T-helper 22 cell (primary cell): ENCODE data around the gene DLX1.
A peak's percentile ranks its signal among the peaks of the same experiment; 100 is the strongest.
"Not testable (repeated sequence)": the region's sequence is repeated elsewhere in the genome, so short reads cannot be mapped to it uniquely, and the experiment has no call there.

Experiments used
- DNase-seq: peaks from one replicate; pipeline ENCODE4 v3.0.0-alpha.2; 2020; ENCODE audit warnings: low read depth

DLX1 gene

DNA sequence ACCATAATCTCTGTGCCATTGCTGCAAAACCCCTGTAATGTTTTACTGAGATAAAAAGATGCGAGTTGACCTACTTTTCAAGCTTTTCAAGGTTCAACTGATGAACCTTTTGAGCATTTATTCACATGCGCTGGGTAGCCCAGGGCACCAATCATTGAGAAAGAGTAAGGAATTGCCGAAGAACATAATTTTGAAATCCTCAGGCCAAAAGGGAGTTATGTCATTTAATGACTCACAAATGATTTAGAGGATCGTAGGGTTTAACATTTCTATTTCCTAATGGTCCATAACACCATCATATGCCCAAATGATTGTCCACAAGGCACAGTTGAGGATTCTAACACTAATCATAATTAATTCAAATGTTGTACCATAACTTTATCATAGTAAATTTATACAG lies 20.2 kb upstream of the DLX1 start:
- no peak for DNase-seq

DNA sequence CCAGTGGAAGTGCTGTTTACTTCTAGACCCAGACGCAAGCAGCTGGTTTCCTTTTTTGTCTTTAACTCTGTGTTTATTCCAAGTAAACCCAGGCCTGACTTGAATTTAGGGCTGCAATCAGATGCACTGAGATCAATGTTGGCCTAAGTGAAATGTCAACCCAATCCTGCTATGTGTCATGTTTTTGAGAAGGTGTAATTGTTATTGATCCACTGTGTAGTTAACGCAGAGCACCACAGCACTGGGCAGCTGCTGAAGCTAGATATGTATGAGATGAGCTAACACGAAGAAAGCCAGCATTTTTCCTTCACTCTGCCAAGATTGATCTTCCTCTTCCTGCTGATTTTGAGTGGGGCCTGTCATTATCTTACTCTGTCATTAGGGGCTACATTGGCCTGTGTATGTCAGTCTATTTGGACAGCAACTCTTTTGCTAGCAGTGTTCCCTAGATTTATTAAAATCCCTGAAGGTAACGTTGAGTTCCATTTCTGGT lies 18.9 kb upstream of the DLX1 start:
- DNase-seq: no peak

DNA sequence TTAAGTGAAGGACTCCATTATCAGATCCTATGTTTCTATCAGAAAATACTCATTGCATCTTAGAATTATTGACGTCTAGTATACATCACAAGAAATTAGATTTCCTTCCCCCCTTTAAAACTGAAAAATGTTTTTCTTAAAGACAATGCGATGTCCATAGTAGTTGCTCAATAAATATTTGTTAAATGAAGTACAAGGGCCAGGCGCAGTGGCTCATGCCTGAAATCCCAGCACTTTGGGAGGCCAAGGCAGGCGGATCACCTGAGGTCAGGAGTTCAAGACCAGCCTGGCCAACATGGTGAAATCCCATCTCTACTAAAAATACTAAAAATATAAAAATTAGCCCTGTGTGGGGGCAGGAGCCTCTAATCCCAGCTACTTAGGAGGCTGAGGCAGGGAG lies 17.4 kb upstream of the DLX1 start:
- DNase-seq: not testable (repeated sequence)

DNA sequence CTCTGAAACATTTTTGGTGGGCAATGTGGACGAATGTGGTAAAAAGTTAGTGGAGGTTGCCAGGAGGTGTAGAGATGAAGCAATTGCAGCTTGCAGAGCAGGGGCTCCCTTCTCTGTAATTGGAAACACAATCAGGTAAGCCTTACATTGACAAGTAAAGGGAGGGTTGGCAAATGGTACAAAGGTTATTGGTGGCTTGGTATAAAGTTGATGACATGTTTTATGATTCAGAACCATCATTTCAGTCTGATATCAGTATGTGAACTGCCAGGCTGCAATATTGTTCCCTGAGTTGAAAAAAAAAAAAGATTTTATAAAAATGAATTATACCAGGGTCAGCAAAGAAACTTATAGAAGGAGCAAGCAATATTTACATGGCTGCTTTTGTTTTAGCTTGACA lies 14.4 kb upstream of the DLX1 start:
- DNase-seq: no peak

DNA sequence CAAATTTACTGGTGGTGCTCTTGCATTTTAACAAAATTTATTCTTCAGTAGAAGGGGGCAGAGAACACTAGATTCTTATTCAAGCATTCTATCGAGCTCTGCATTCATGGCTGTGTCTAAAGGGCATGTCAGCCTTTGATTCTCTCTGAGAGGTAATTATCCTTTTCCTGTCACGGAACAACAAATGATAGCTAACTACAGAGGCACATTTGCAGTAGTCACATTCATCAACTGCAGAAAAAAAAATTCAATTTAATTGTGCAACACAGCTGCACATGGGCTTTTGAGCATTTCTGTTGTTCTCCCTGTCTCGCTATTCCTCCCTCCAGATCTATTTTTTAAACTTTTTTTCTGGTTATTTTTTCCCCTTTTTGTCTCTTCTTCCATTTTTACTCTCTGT lies 13.0 kb upstream of the DLX1 start:
- no peak for DNase-seq

DNA sequence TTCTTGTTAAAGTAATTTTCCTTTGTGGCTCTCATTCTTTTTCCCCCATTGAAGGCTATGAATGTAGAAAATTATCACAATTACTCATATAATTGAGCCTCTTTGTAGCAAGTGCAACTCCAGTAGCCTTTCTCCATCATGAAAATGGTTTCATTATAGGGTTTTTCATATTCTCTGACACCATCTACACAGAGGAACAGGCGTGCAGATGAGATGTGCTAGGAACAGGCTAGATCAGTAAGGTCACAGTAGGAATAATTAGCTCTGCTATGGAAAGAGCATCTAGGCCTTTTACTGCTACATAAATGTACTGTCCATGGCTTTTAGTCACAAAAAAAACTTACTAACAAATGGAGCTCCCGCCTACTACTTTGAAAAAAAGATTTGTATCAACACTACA lies 12.6 kb upstream of the DLX1 start:
- no peak for DNase-seq

DNA sequence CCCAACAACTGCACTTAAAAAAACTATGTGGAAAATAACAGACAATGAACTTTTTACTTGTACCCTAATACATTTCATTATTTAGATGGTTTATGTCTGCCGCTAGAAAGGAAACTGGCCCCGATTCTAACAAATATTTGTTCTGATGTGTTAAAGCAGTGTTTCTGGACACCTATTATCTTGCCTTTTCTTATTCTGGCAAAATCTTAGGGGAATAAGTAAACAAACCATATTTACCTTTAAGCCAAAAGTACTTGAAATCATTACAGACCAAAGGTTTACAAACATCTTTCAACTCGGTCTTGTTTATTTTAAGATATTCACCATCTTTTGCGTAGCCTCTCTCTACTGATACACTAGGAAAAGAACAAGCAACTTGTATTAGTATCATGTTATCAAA lies 11.8 kb upstream of the DLX1 start:
- no peak for DNase-seq

DNA sequence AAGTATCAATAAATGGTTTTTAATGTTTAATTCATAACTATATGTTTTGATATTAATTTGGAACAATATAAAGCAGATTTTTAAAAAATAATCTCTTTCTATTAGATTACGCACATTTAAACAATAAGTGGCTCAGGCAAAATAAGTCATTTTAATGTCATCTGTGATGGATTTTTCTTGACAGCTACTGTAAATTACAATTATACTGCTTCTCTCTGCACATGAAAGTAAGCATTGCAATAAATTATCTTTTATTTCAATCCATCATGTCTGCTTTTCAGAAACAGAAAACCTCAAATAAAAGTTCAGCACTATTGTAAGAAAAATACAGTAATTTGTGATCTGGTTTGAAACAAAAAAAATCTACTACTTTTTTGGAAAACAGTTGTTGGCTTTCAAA lies 11.1 kb upstream of the DLX1 start:
- DNase-seq: no peak

DNA sequence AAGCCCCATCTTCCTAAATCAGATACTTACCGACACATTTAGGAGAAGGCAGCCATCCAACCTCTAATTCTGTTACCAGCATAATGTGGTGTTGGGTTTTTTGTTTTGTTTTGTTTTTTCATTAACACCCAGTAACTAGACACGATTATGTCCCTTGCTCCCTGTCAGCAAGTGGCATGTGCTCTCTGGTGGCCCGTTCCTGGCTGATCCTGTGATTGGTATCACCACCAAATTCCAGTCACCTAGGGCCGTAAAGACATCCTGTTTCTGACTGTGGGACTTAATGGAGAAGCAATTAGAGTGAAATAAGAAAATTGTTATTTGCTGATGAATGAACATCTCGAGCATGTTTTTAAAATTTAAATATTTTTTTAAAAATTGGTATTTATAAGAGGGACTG lies 5.9 kb upstream of the DLX1 start:
- no peak for DNase-seq

DNA sequence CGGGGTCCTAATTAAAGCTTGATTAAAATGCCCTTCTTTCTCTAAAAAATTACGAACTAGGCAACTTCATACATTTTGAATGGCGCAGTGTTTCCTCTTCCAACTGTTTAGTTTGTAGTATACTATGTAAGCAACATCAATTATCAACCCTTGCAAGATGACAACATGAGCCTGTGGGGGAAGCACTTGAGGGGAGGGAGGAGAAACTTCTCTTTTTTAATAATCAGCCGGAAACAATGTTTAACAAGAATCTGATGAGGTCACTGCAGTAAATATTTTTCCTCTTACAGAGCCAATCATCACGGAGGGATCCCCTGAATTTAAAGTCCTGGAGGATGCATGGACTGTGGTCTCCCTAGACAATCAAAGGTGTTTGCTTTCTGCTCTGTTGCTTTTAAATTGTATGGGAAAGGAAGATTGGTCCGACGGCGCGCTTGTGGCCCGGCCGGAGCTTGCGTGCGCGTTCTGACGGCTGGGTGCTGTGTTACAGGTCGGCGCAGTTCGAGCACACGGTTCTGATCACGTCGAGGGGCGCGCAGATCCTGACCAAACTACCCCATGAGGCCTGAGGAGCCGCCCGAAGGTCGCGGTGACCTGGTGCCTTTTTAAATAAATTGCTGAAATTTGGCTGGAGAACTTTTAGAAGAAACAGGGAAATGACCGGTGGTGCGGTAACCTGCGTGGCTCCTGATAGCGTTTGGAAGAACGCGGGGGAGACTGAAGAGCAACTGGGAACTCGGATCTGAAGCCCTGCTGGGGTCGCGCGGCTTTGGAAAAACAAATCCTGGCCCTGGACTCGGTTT lies 5.3 kb upstream of the DLX1 start:
- DNase-seq: no peak

DNA sequence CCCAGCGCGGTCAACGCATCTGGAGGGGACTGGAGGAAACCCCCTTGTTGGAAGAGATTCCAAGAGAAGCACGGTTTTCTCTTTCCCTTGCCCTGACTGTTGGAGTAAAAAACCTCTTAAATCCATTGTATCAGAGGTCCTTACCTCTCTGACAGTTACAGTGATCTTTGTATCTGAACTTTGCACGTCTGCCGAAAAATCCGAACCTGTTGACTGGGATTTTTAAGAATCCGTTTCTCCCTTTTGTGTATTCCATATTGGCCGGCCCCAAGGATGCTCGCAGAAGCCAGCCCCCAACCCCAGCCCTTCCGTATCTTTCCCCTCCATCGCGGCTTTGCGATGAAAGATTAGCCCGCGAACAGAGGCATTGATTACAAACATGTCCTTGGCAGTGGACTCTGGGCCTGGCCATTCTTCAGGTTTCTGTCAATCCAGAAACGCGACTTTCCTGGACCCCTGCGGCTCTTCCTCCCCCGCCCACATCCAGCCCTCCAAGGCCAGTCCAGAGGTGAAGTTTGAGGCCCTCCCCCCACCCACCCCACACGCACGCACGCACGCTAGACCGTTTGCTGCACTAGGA lies 4.6 kb upstream of the DLX1 start:
- no peak for DNase-seq

DNA sequence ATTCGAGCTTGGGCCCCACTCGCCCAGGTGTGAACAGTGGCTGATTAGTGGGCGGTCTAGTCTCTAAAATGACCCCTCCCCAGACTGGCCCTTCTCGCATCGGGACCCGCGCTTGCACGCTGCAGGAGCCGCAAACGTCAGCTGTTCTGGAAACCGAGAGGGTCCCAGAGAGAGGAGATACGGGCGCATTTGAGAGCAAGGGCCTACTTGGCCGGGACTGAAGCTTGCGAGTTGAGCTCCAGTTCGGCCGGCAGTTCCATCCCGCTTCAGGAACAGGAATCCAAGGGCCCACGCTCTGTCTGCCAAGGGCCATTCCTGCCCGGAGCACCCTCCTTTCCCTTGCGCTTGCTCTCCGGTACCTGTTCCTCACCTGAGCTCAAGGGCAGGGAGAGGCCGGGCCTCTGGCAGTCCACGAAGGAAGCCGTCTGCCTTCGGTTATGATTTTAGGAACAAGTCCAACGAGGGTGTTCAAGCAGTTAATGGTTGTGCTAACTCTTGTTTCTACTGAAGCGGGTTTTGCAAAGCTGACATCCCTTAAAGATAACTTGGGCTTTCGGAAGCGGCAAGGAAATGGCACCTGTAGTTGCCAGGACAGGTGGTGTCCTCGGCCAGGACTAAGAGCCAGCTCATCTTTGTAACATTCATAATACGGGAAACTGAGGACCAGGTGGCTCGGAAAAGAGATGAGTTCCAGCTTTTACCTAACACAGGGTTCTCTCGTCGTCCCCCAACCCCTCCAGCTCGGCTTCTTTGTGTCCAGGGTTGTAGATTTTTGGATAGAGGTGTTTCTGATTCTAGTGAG lies 3.9 kb upstream of the DLX1 start:
- no peak for DNase-seq

DNA sequence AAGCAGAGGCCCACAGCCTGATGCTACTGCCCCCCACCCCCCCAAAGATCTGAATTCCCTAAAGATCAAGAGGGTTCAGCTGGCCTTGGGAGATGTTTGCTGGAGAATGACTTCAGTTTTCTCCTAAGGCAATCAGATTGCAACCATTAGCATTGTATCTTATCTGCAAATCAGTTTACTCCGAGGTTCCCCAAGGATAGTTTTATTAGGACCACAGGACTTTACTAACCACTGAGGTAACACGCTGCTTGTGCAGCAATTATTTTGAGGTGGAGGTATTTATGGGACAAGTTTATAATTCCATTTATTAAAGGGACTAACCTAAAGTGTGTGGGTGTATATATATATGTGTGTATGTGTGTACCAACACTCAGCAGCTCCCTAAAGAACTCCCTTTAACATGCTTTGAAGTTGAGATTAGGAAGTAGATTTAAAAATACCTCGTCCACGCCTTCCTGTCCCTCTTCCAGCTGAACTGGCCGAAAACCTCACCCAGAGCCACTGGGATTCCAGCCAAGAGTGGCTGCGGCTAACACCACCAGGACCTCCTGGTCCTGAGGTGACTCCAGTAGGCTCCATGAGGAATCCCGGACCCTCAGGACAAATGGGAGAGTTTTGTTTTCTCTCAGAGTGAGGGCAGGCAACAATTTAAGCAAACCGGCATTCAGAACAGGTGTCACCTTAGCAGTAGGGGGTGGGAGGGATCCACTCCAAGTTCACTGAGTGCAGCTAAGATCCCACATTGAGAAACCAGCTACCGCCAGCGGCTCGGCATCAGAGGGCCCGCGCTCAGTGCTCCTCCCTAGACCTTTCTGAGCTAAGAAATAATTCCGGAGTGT lies 3.0 kb upstream of the DLX1 start:
- DNase-seq: no peak

DNA sequence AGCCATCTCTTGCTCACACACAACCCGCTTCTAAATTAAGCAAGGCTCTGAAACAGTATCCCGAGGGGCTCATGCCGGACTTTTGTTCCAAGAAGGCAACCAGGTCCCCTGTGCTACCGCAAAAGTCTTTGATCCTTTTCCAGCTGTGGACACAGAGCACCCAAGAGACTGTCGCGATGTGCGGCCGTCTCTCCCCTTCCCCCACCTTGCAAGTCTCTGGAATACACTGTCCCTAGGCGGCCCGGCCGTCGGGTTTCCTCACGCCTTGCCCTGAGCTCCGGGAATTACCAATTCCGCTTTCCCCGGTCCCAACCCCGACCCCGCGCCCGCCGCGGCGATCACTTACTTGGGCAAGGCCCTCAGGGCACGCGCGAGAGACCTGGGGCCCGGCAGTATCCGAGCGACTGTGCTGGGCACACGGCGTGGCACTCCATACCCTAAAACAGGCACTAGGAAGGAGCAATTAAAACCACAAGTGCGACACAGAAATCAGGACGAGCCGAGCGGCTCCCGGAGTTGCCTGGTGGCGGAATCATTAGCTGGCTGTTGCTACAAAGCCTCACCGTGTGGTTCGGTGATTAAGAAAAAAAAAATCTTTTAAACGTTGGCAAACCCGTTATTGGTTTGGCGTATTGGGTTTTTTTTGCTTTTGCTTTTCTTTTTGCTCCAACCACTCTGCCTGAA lies 2.2 kb upstream of the DLX1 start:
- no peak for DNase-seq

DNA sequence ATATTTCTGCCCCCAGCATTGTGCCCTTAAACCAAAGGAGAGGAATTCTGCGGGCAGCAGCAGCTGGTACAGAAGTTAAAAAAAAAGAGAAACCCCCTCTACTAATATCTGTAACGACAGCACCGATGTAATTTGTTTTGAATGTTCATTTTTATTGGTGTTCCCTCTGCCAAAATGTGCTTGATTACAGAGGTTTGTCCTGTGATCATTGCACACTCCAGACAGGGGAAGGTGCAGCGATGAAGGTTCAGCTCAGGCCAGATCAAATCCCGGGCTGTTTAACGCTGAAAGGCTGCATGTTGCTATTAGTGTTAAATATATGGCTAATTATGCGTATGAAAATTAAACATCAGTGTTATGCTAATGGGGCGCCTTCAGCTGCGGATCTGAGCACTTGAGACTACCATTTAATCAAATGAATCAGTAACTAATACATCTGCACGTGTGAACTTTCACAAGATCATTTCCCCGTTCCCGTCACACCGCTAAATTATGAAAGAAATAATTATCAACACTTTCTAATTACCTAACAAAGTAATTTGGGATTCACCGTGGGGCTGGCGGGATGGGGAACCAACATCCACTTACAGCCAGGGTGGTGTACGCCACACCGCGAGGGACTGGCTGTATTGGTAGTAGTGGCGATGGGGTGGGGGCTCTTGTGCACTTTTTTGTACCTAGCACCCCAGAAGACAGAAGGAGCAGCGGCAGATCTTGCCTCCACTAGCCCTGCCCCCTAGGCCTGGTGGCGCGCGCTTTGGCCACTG lies 1.5 kb upstream of the DLX1 start:
- DNase-seq: no peak

DNA sequence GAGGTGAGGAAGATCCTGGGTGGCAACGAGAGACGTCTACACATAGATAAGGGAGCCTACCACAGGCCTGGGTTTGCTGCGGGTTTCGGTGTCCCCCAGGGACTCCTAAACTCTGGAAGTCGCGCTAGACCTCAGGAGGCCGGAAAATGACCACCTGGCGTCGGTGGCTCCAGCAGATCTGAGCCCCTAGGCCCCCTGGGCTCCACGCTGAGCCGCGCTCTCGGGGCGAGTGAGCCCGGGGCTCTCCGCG lies 987 bp upstream of the DLX1 start:
- no peak for DNase-seq

DNA sequence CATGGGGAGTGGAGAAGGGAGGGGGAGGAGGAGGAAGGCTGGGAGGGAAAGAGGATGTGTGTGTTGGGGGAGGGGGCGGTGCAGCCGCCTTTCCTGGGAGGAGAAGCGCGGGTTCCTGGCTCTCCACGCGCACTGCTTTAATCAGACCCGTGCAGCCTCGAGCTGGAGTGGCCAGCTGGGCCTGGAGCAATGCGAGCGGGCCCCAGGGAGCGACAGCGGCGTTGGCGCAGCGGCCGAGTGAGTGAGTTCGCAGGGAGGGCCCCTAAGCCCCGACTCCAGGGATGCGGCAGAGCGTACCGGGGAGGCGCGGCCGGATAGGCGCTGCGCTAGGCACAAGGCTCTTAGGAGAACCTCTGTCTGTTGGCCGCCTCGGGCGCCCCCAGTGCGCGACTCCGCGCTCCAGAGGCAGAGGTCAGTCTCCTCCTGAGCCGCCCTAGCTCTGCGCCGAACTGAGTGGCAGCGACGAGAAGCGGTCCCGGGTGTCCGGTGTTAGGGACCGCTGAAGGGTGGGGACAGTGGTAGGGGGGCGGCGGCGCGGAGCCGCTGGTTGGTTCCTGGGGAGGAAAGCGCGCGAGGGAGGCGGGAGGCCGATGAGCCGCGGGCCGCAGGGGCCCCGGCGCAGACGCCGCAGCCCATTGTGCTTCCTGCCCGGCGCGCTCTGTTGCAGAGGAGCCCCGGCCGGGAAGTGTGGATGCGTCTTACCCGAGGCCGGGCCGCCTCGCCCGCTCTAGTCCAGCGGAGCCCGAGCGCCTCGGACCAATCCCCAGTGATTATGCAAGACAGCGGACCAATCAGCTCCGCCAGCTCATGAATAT lies 455 bp upstream of the DLX1 start:
- DNase-seq: peak; percentile 25

DNA sequence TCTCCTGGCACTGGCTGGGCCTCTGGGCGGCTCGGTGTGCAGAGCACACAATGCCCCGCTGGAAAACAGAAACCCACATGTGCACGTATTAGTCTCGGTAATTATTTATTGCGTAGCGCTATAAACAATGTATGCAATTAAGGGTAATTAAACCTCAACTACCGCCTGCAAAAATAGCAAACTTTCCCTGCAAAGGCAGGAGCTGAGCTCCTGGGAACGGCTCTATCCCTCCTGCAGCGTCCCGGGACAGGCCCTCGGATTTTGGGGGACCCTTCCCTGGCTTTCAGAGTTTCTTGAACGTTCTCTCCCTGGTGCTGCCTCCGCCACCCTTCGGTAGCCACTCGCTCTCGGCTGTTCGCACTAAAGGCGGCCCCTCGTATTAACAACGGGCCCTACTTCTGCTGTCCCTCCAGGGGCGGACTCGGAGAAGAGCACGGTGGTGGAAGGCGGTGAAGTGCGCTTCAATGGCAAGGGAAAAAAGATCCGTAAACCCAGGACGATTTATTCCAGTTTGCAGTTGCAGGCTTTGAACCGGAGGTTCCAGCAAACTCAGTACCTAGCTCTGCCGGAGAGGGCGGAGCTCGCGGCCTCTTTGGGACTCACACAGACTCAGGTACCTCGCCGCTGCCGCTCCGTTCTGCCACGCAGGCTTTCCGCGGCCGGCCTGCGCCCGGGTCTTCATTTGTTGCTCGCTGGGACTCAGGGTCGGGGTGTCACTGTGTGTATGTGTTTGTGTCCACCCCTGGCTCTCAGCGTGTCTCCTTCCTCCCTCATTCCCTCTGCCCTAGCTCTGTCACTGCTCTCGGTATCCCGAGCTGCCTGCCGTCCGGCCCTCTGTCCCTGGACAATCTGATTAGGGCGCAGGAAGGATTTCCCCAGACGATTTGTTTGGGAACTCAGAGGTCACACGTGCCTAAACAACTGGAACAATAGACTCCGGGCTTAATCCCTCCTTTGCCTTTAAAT lies 1.2 kb downstream of the DLX1 start:
- peak; percentile 41 for DNase-seq

DNA sequence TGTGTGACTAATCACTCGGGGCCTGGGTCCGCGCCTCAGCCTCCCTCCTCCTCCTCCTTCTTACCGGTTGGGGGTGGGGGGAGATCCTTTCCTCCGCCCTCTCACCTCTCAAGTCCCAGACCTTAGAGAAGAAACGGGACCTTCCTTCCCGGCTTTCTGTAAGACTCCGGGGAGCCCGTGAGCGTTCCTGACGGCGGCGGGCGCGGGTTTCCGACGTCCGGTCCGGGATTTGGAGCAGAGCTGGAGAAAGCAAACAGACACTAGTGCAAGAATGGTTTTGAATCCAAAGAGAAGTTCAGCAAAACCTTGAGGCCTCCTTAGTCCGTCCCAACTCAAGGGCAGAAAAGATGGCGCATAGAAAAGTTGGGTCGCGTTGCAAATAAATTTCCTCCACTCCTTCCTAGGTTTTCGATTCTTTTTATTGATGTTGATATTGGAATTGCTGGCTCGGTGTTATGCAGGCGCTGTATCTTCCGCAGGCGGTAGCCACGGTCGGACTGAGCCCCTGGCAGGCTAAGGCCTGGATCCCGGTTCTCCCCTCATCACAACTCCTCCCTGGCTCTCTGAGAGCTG lies 2.0 kb downstream of the DLX1 start:
- no peak for DNase-seq
